GM18907 (cell line): ENCODE data around the gene NIPAL4.
"Not testable (repeated sequence)": the region's sequence is repeated elsewhere in the genome, so short reads cannot be mapped to it uniquely, and the experiment has no call there.

Source experiments
- ATAC-seq: cut with Tn5 transposase; IDR thresholded peaks from one replicate; pipeline ENCODE4 v1.9.1; 2021; ENCODE audit warnings: mild to moderate bottlenecking, moderate library complexity; ENCODE audit not compliant: unreplicated experiment

The NIPAL4 gene

DNA sequence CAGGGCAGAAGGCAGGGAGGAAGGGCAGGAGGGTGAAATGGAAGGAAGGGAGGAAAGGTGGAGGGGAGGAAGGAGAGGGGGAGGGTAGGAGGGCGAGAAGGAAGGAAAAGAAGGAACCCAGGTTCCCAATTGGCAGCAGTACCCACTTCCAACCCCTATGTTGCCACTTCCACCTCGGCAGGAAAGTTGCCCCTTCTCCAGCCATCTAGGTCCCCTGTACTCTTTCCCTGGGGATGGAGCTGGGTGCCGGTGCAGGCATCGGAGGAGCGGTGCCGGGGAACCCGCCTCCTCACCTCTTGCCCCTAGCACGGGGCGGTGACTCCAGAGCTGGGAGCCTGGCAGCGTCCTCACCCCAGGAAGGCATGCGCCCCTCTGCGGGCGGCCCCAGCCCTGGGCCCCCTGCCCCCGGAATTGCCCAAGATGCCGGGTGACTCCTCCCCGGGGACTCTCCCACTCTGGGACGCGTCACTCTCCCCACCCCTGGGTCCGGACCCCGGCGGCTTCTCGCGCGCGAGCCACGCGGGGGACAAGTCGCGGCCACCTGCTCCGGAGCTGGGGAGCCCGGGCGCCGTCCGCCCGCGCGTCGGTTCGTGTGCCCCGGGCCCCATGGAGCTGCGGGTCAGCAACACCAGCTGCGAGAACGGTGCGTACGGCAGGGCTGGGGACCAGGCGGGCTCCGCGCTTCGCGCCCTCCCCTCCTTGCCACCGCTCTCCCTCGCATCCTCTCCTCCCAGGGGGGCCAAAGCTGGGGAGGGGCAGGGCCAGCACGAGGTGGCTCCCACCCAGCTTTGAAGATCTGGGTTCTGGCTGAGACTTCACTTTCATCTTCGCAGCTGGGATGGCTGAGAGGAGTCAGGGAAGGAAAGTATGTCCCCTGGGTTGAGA is at the start of gene NIPAL4:
Gene NIPAL4, plus strand, starts transcription at position 499 of the 885 bp plus-strand sequence. Its CDS starts 108 bp downstream, at position 607.
- ATAC-seq = no peak

DNA sequence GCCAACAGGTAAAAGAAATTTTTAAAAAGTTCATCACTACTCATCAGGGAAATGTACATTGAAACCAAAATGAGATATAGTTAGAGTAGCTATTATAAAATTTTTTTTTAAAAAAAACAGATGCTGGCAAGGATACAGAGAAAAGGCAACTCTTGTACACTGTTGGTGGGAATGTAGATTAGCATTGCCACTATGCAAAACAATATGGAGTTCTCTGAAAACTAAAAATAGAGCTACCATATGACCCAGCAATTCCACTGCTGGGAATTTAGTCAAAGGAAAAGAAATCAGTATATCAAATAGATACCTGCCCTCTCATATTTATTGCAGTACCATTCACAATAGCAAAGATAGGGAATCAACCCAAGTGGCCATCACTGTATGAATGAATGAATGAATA is 44.2 kb upstream of the NIPAL4 start:
- ATAC-seq = no peak

- not testable (repeated sequence) for ATAC-seq
These were observed 40.5 kb upstream of the NIPAL4 start for GRCh38 chr5:157419521-157419920.

- ATAC-seq = not testable (repeated sequence)
These were observed 30.1 kb upstream of the NIPAL4 start for GRCh38 chr5:157429920-157430319.

DNA sequence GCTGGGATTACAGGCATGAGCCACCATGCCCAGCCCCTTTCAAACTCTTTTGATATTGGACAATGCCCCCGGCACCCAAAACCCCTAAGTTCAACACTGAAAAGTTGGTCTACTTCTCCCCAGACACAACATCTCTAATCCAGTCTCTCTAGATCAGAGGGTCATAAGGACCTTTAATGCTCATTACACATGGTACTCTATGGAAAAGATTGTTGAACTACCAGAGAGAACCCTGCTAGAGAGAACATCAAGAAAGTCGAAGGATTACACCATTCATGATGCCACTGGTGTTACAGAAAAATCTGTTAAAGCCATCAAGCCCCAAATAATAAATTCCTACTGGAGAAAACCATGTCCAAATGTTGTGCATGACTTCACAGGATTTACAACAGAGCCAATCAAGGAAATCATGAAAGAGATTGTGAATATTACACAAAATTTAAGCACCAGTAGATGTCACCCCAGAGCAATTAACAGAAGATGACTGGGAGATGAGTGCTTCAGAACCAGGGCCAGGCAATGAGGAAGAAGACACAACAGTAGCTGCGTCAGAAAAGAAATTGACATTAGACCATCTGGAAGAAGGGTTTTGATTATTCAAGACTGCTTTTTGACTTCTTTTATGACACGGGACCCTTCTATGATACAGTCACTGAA is 28.3 kb upstream of the NIPAL4 start:
- peak; percentile 71 for ATAC-seq

DNA sequence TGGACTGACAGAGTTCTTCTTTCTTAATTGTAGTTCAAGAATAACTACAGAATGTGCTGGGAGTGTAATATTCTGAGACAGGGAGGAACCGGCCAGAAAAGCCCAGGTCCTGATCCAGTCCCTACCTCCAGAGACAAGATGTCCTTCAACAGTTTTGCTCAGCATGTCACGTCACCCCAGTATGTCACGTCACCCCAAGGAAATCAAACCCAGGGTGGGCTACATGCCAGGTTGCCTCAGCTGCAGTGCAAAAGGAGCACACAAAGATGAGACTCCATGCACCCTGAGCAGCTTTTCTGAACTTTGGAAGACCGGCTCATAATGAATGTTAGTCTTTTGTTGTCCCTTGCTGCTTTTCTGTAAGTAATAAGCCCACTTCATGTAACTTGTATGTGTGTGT is 25.9 kb upstream of the NIPAL4 start:
- ATAC-seq = no peak

- ATAC-seq = no peak
These were observed 16.9 kb upstream of the NIPAL4 start for GRCh38 chr5:157443041-157443549.

GRCh38 chr5:157444224-157444623 is 15.8 kb upstream of the NIPAL4 start:
- ATAC-seq = no peak

GRCh38 chr5:157445745-157446411 is 14.1 kb upstream of the NIPAL4 start:
- ATAC-seq = no peak

- ATAC-seq = no peak
These were observed 13.5 kb upstream of the NIPAL4 start for GRCh38 chr5:157446412-157446935.

DNA sequence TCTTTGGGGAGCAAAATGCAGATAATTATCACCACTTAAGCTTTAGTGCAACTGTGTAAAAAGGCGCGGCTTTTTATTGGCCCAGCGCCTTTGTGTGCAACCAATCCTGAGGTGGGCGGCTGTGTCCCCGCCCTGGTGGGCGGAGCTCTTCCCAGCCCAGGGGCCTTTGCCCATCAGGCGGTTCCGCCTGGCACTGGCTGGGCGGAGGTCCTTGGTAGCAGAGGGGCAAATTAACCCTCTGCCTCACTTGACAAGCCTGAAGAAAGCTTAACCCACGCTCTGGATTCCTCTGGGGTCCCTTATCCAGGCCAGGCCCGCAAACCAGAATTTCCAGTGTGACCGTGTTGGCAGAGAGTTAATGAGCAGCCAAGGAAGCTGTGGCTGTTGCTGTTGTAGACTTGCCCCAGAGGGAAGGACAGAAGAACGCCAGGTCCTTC is 12.8 kb upstream of the NIPAL4 start:
- ATAC-seq = no peak

- no peak for ATAC-seq
These were observed 10.8 kb upstream of the NIPAL4 start for GRCh38 chr5:157449011-157449723.

- no peak for ATAC-seq
These were observed 10.0 kb upstream of the NIPAL4 start for GRCh38 chr5:157450024-157450423.

DNA sequence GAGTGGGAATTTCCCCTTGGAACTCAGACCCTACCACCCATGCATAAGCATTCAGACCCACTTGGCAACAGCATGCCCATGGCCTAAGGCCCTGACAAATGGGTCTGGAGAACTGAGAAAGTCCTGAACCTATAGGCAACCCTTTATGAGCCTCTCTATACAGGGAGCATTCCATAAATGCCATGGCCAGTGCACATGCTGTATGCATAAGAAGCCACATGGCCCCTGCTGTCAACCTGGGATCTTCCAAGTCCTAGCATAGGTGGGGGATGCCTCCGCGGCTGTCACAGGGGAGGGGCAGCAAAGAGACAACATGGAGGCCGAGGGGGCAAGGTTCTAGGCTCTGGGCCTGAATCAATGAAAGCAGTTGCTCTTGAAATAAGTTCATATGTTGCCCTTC is 8.2 kb upstream of the NIPAL4 start:
- ATAC-seq = no peak

DNA sequence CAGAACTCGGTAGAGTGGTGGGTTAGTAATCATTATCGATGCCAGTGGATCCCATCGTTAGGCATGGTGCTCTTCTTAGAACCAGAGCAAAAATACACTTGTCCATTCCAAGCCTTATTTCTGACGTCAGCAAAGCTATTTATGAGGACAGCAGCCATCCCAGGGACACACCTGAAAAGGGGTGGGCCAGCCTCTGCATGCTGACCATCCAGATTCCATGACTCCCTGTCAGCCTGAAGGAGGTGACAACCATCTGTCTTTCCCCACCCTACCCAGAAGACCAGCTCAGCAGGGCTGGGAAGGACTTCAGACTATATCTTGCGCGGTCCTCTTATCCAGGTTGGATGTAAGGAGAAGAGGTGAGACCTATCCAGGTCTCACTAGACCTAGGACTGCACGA is 5.7 kb upstream of the NIPAL4 start:
- ATAC-seq = no peak

- no peak for ATAC-seq
These were observed 5.0 kb upstream of the NIPAL4 start for GRCh38 chr5:157455057-157455456.

- ATAC-seq = no peak
These were observed 3.7 kb upstream of the NIPAL4 start for GRCh38 chr5:157456301-157456700.

GRCh38 chr5:157457391-157457790 is 2.6 kb upstream of the NIPAL4 start:
- ATAC-seq = no peak

GRCh38 chr5:157458835-157459234 is 1.2 kb upstream of the NIPAL4 start:
- ATAC-seq = no peak
